GM12878 (cell line): ENCODE data around the gene ITGB8. TPM values are rescaled to one million over a fixed set of nuclear protein-coding genes. Genes with fewer than 3 reads are reported as not detected.

Source experiments
- ATAC-seq: fragments of 200-7000 bp; cut with Tn5 transposase; 3 replicates; pipeline ENCODE4 v1.9.1; 2020; ENCODE audit warnings: mild to moderate bottlenecking, moderate library complexity
- BruUV-seq: library from RNA; stranded (reverse); fragments of 400-500 nt; replicated peaks from 2 replicates; lab custom pipeline; 2021; lab: Mats Ljungman, UMichigan
- CTCF ChIA-PET: fragments of 300-600 bp; sonication (Branson Sonifier 250); formaldehyde crosslinking; extraction: SDS; loops from one replicate; lab custom pipeline; 2021; ENCODE audit warnings: inconsistent platforms; lab: Yijun Ruan, JAX
- POLR2A ChIA-PET: fragments of 350-600 bp; formaldehyde crosslinking; extraction: SDS; loops from one replicate; lab custom pipeline; 2021; ENCODE audit warnings: inconsistent platforms; lab: Charles Lee
- RAD21 ChIA-PET: fragments of 300-600 bp; sonication (Branson Sonifier 250); formaldehyde crosslinking; loops from one replicate; lab custom pipeline; 2023; ENCODE audit warnings: antibody characterized with exemption; ENCODE audit not compliant: unreplicated experiment; lab: Charles Lee
- SMC1A ChIA-PET: fragments of 300-600 bp; sonication (Branson Sonifier 250); formaldehyde crosslinking; loops from one replicate; lab custom pipeline; 2023; ENCODE audit not compliant: unreplicated experiment, uncharacterized antibody; lab: Charles Lee
- DNase-seq: peaks from one replicate; pipeline ENCODE4 v3.0.0-alpha.2; 2011; ENCODE audit warnings: low read depth, low spot score
- FAIRE-seq: peaks from 3 replicates; lab custom pipeline; 2011; peaks lifted over from hg19 to GRCh38; lab: Jason Lieb, UNC
- H2AFZ ChIP-seq: 2 replicates; pipeline ENCODE4 v1.6.0; 2011; ENCODE audit warnings: low read depth, low read length, control low read depth; ENCODE audit not compliant: control insufficient read depth
- H3K27ac ChIP-seq: 2 replicates; pipeline ENCODE4 v1.5.1; 2011; ENCODE audit warnings: control low read depth; ENCODE audit not compliant: control insufficient read depth, insufficient read depth
- H3K27me3 ChIP-seq, 2 experiments: replicated peaks in 1 of 2; 2 replicates each; pipeline versions ENCODE4 v1.6.0 to v1.6.1; 2011; ENCODE audit warnings: low read length in 1 of 2; ENCODE audit not compliant: control insufficient read depth in 2 of 2, insufficient read depth in 2 of 2
- H3K36me3 ChIP-seq, 2 experiments: 2 replicates each; pipeline ENCODE4 v1.5.1; 2011; ENCODE audit warnings: low read length in 1 of 2; ENCODE audit not compliant: control insufficient read depth in 2 of 2, insufficient read depth in 2 of 2
- H3K4me1 ChIP-seq: 2 replicates; pipeline ENCODE4 v1.6.1; 2011; ENCODE audit warnings: mild to moderate bottlenecking, low read length, moderate library complexity, mixed read lengths; ENCODE audit not compliant: control insufficient read depth, insufficient read depth
- H3K4me2 ChIP-seq: 2 replicates; pipeline ENCODE4 v1.6.0; 2011; ENCODE audit warnings: control low read depth; ENCODE audit not compliant: control insufficient read depth, insufficient read depth
- H3K4me3 ChIP-seq: fragments of 200-600 bp; sonication (generic); 2 replicates; pipeline ENCODE4 v1.5.1; 2016
- H3K79me2 ChIP-seq: 2 replicates; pipeline ENCODE4 v1.6.0; 2011; ENCODE audit warnings: low read length; ENCODE audit not compliant: control insufficient read depth, insufficient read depth
- H3K9ac ChIP-seq: 2 replicates; pipeline ENCODE4 v1.8.0; 2011; ENCODE audit warnings: low read length, control low read depth, mixed read lengths; ENCODE audit not compliant: control insufficient read depth, insufficient read depth
- H3K9me3 ChIP-seq: replicated peaks from 3 replicates; pipeline ENCODE4 v1.5.1; 2011; ENCODE audit warnings: mild to moderate bottlenecking, low read length; ENCODE audit not compliant: control insufficient read depth, insufficient read depth
- H4K20me1 ChIP-seq: 2 replicates; pipeline ENCODE4 v1.6.0; 2011; ENCODE audit not compliant: control insufficient read depth, insufficient read depth
- FOXM1 ChIP-seq: IDR thresholded peaks from 2 replicates; pipeline ENCODE4 v1.6.1; 2012; ENCODE audit warnings: low read depth, mild to moderate bottlenecking, inconsistent platforms, low read length, moderate library complexity
- MEF2B ChIP-seq: fragments of 450-650 bp; IDR thresholded peaks from 2 replicates; pipeline ENCODE4 v1.6.1; 2018; ENCODE audit warnings: mild to moderate bottlenecking, moderate library complexity; ENCODE audit not compliant: partially characterized antibody, poor library complexity, severe bottlenecking
- MTA2 ChIP-seq: fragments of 450-650 bp; IDR thresholded peaks from 2 replicates; pipeline ENCODE4 v1.6.1; 2016; ENCODE audit warnings: low read depth, mild to moderate bottlenecking, moderate library complexity
- MTA3 ChIP-seq: IDR thresholded peaks from 2 replicates; pipeline ENCODE4 v1.6.1; 2012; ENCODE audit warnings: low read length, inconsistent platforms, borderline replicate concordance
- NFXL1 ChIP-seq: fragments of 450-650 bp; IDR thresholded peaks from 2 replicates; pipeline ENCODE4 v1.6.1; 2017; ENCODE audit warnings: antibody characterized with exemption, mild to moderate bottlenecking, borderline replicate concordance
- POLR2AphosphoS2 ChIP-seq: IDR thresholded peaks from 2 replicates; pipeline ENCODE4 v1.6.1; 2011; ENCODE audit warnings: low read depth, mild to moderate bottlenecking, low read length, improper control_type of control experiment, moderate library complexity
- RAD51 ChIP-seq: fragments of 450-650 bp; IDR thresholded peaks from 2 replicates; pipeline ENCODE4 v1.6.1; 2016; ENCODE audit warnings: moderate library complexity, mild to moderate bottlenecking, inconsistent platforms
- WGBS: methylation state at CpG from one replicate; pipeline ENCODE4 v1.1.6; 2016; ENCODE audit warnings: low lambda C conversion rate; ENCODE audit not compliant: insufficient replicate concordance, insufficient coverage; ENCODE audit errors: missing lambda C conversion rate; 5-methylcytosine and 5-hydroxymethylcytosine counted together
- in situ Hi-C: fragments of 300-500 bp; cut with MboI; formaldehyde crosslinking; loops from 9 replicates; pipeline ENCODE4 v1.14.3; 2018; ENCODE audit warnings: mixed read lengths
- intact Hi-C: fragments of 100-400 bp; cut with micrococcal nuclease; formaldehyde crosslinking; loops from one replicate; pipeline ENCODE4 v1.14.2; 2022; ENCODE audit not compliant: unreplicated experiment
- polyA plus RNA-seq, 11 experiments: library from polyadenylated mRNA; depleted of rRNA in 4 of 11; unstranded in 6 of 11; stranded (reverse) in 5 of 11; fragments of >200 nt; fragmentation: Nextera tagmentation in 4 of 11; fragmentation: Illumina TruSeq in 1 of 11; extraction: Ambion mirVana in 4 of 11; extraction: Trizol in 1 of 11; gene quantifications; 1 replicate in 1 of 11; 2 replicates in 10 of 11; pipeline versions ENCODE4 v1.2.1 to v1.2.3, GENCODE V29; 2011 to 2016; ENCODE audit warnings: inconsistent platforms in 2 of 11, missing spikeins in 2 of 11, low read depth in 1 of 11
- total RNA-seq, 4 experiments: library from RNA; depleted of rRNA in 3 of 4; stranded (reverse); fragments of >200 nt in 3 of 4; fragmentation: Illumina TruSeq in 1 of 4; extraction: Trizol in 1 of 4; gene quantifications; 2 replicates each; pipeline versions ENCODE4 v1.2.1 to v1.2.3, GENCODE V29; 2013 to 2021
- TF ChIP-seq, protein P1 (sequence below): IDR thresholded peaks from 2 replicates; pipeline ENCODE4 v1.6.1; 2011; ENCODE audit warnings: borderline replicate concordance, low read depth, mild to moderate bottlenecking, moderate library complexity, low read length; ENCODE audit not compliant: insufficient read depth, poor library complexity, severe bottlenecking

Gene ITGB8
- total and polyA plus RNA-seq, 10 of the 15 experiments (the other 5 are each of a cell fraction or from before 2014, with no cell fraction given) = 0.37 to 26.2 (median 1.5) TPM

DNA sequence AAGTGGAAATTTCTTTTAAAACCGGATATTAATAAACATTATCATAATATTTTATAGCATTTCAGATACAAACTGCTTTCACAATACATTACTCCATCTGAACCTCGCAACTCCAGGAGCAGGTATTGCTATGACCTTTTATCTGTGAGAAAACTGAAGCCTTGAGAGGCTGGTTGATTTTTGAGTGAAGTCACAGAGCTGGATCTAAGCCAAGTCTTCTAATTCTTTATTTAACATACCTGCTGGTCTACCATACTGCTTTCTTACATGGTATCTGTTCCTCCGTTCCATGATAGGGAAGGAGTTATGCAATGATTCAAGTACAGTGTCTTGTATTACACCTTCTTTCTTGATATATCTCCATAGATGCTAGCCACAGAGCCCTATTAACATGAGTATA lies 37.4 kb upstream of the ITGB8 start (continued):
- TF ChIP-seq MTA2 (no peak), MEF2B (no peak), FOXM1 (no peak), MTA3 (no peak)

DNA sequence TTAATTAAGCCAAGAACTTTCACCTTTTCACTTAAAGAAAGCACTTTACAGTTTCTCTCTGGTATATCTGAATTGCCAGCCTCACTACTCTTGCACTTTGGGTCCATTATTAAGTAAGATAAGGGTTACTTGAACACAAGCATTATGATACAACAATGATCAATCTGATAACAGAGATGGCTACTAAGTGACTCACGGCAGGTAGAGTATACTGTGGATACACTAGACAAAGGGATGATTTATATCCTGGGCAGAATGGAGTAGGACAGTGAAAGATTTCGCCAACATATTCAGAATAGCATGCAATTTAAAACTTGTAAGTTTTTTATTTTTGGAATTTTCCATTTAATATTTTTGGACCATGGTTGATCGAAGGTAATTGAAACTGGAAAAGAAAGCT lies 34.3 kb upstream of the ITGB8 start:
- Histone ChIP-seq H3K4me2 (no peak overlapping the region), H3K27me3 (no peaks in the 10 kb centered on the region), H3K36me3 (no peaks in the 10 kb centered on the region), H2AFZ (no peak overlapping the region), H4K20me1 (no peaks in the 10 kb centered on the region), H3K79me2 (no peaks in the 10 kb centered on the region), H3K9me3 (peaks cover 7% of the 10 kb centered on the region), H3K9ac (no peak overlapping the region), H3K4me1 (peaks cover 17% of the 10 kb centered on the region), H3K4me3 (no peak overlapping the region), H3K27ac (no peak overlapping the region)
- TF ChIP-seq POLR2AphosphoS2 = no peak
- TF ChIP-seq RAD51 = no peak
- TF ChIP-seq, protein P1, sequence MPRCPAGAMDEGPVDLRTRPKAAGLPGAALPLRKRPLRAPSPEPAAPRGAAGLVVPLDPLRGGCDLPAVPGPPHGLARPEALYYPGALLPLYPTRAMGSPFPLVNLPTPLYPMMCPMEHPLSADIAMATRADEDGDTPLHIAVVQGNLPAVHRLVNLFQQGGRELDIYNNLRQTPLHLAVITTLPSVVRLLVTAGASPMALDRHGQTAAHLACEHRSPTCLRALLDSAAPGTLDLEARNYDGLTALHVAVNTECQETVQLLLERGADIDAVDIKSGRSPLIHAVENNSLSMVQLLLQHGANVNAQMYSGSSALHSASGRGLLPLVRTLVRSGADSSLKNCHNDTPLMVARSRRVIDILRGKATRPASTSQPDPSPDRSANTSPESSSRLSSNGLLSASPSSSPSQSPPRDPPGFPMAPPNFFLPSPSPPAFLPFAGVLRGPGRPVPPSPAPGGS = no peak
- no peak for TF ChIP-seq NFXL1
- intact Hi-C loops = no loop called here
- in situ Hi-C loops = no loop called here
- WGBS = 100% methylated on average over 3 of the region's 3 CpGs
- RAD21 ChIA-PET = interaction anchor here (0.9 to 6.9 kb wide), 2 partner anchors 26 to 78 kb away, joined by 5 to 73 read pairs; partner anchors contain the start of gene MACC1
- CTCF ChIA-PET = interaction anchor here (1.0 to 1.3 kb wide), 2 partner anchors 10 to 31 kb away, joined by 3 to 4 read pairs; no protein-coding TSS in a partner anchor
- no TSS peak for BruUV-seq
- POLR2A ChIA-PET = interaction anchor here (1.2 kb wide), 1 partner anchor 36 kb away, joined by 3 read pairs; no protein-coding TSS in a partner anchor
- SMC1A ChIA-PET = interaction anchor here (1.1 to 12.1 kb wide), 6 partner anchors 8 to 56 kb away, joined by 3 to 229 read pairs (median 7); no protein-coding TSS in a partner anchor
- FAIRE-seq (no peak), DNase-seq (no peak), ATAC-seq (no peak)
